ENCODE measurements around the gene GMCL1. TPM values are rescaled to one million over a fixed set of nuclear protein-coding genes. Genes with fewer than 3 reads are reported as not detected.
"Not testable (repeated sequence)": the region's sequence is repeated elsewhere in the genome, so short reads cannot be mapped to it uniquely, and the experiment has no call there.

Gene GMCL1
- total RNA-seq, 2 experiments from 2014 or later: 25.4 to 31.6 TPM

- no peak for ATAC-seq
- H3K4me1 Mint-ChIP-seq (ENCODE audit: low read depth): no peaks in the 10 kb centered on the region
- no peaks in the 10 kb centered on the region for H3K9me3 Mint-ChIP-seq (ENCODE audit: insufficient read depth)
- H3K27me3 Mint-ChIP-seq (ENCODE audit: low read depth): no peaks in the 10 kb centered on the region
- peak; percentile 12 for DNase-seq
- H3K27ac Mint-ChIP-seq: no peak overlapping the region
- POLR2A ChIA-PET: no interaction called here
- peaks cover 9% of the 10 kb centered on the region for H3K36me3 Mint-ChIP-seq (ENCODE audit: low read depth)
- H3K4me3 Mint-ChIP-seq: no peak overlapping the region
- CTCF ChIA-PET: interaction anchor here (1.0 to 18.4 kb wide), 4 partner anchors 8 to 86 kb away, joined by 3 to 434 read pairs (median 4); no protein-coding TSS in a partner anchor
These were observed 18.4 kb upstream of the GMCL1 start for GRCh38 chr2:69811018-69811417.

GRCh38 chr2:69811591-69811990 is 17.9 kb upstream of the GMCL1 start:
- DNase-seq: no peak
- H3K36me3 Mint-ChIP-seq (ENCODE audit: low read depth): peaks cover 6% of the 10 kb centered on the region
- H3K9me3 Mint-ChIP-seq (ENCODE audit: insufficient read depth): no peaks in the 10 kb centered on the region
- H3K4me3 Mint-ChIP-seq: no peak overlapping the region
- no peaks in the 10 kb centered on the region for H3K27me3 Mint-ChIP-seq (ENCODE audit: low read depth)
- no peak for ATAC-seq
- CTCF ChIA-PET: interaction anchor here (1.0 to 18.4 kb wide), 5 partner anchors 8 to 86 kb away, joined by 3 to 434 read pairs (median 4); no protein-coding TSS in a partner anchor
- H3K4me1 Mint-ChIP-seq (ENCODE audit: low read depth): peaks cover 3% of the 10 kb centered on the region
- no peak overlapping the region for H3K27ac Mint-ChIP-seq
- POLR2A ChIA-PET: interaction anchor here (0.6 kb wide), 1 partner anchor 10 kb away, joined by 3 read pairs; no protein-coding TSS in a partner anchor

GRCh38 chr2:69815717-69816116 is 13.7 kb upstream of the GMCL1 start:
- DNase-seq (no peak), ATAC-seq (no peak)
- ChIA-PET CTCF (interaction anchor here (1.0 to 18.4 kb wide), 28 partner anchors 10 to 441 kb away, joined by 3 to 434 read pairs (median 10); partner anchors contain the start of genes AAK1, ANXA4 and GMCL1), POLR2A (interaction anchor here (1.5 kb wide), 1 partner anchor 73 kb away, joined by 5 read pairs; no protein-coding TSS in a partner anchor)
- Mint-ChIP-seq H3K4me1 (ENCODE audit: low read depth) (peaks cover 11% of the 10 kb centered on the region), H3K36me3 (ENCODE audit: low read depth) (peaks cover 12% of the 10 kb centered on the region), H3K9me3 (ENCODE audit: insufficient read depth) (no peaks in the 10 kb centered on the region), H3K27ac (no peak overlapping the region), H3K4me3 (no peak overlapping the region), H3K27me3 (ENCODE audit: low read depth) (no peaks in the 10 kb centered on the region)

GRCh38 chr2:69816923-69817542 is 12.4 kb upstream of the GMCL1 start:
- H3K9me3 Mint-ChIP-seq (ENCODE audit: insufficient read depth): no peaks in the 10 kb centered on the region
- POLR2A ChIA-PET: interaction anchor here (0.6 to 1.5 kb wide), 3 partner anchors 72 to 92 kb away, joined by 4 to 5 read pairs (median 5); no protein-coding TSS in a partner anchor
- no peaks in the 10 kb centered on the region for H3K27me3 Mint-ChIP-seq (ENCODE audit: low read depth)
- peaks cover 13% of the 10 kb centered on the region for H3K36me3 Mint-ChIP-seq (ENCODE audit: low read depth)
- H3K4me1 Mint-ChIP-seq (ENCODE audit: low read depth): peaks cover 11% of the 10 kb centered on the region
- ATAC-seq: peak; percentile 75
- peak; percentile 87 for DNase-seq
- H3K4me3 Mint-ChIP-seq: no peak overlapping the region
- CTCF ChIA-PET: interaction anchor here (0.7 to 18.4 kb wide), 52 partner anchors 8 to 442 kb away, joined by 3 to 434 read pairs (median 6); partner anchors contain the start of genes AAK1, ANXA4, GMCL1 and SNRNP27
- no peak overlapping the region for H3K27ac Mint-ChIP-seq

GRCh38 chr2:69817729-69818501 is 11.5 kb upstream of the GMCL1 start:
- Mint-ChIP-seq H3K27ac (no peak overlapping the region), H3K36me3 (ENCODE audit: low read depth) (peaks cover 13% of the 10 kb centered on the region), H3K27me3 (ENCODE audit: low read depth) (no peaks in the 10 kb centered on the region), H3K4me1 (ENCODE audit: low read depth) (peaks cover 11% of the 10 kb centered on the region), H3K4me3 (no peak overlapping the region), H3K9me3 (ENCODE audit: insufficient read depth) (no peaks in the 10 kb centered on the region)
- ATAC-seq (no peak), DNase-seq (no peak)
- CTCF ChIA-PET: interaction anchor here (0.7 to 18.4 kb wide), 11 partner anchors 10 to 252 kb away, joined by 3 to 434 read pairs (median 17); partner anchors contain the start of genes AAK1, ANXA4, GMCL1 and SNRNP27
- POLR2A ChIA-PET: no interaction called here

GRCh38 chr2:69827796-69828540 is 1.5 kb upstream of the GMCL1 start:
- H3K4me1 Mint-ChIP-seq (ENCODE audit: low read depth): peaks cover 40% of the 10 kb centered on the region
- ChIA-PET CTCF (interaction anchor here (1.5 to 3.6 kb wide), 5 partner anchors 11 to 262 kb away, joined by 4 to 44 read pairs (median 6); no protein-coding TSS in a partner anchor), POLR2A (no interaction called here)
- DNase-seq (peak; percentile 50), ATAC-seq (no peak)
- H3K36me3 Mint-ChIP-seq (ENCODE audit: low read depth): peaks cover 15% of the 10 kb centered on the region
- peak overlapping the region; percentile 82 for H3K4me3 Mint-ChIP-seq
- no peaks in the 10 kb centered on the region for H3K9me3 Mint-ChIP-seq (ENCODE audit: insufficient read depth)
- H3K27ac Mint-ChIP-seq: peak overlapping the region; percentile 96
- H3K27me3 Mint-ChIP-seq (ENCODE audit: low read depth): no peaks in the 10 kb centered on the region

- CTCF ChIA-PET: interaction anchor here (0.7 to 3.6 kb wide), 4 partner anchors 12 to 263 kb away, joined by 3 to 44 read pairs (median 21); no protein-coding TSS in a partner anchor
- H3K27me3 Mint-ChIP-seq (ENCODE audit: low read depth): no peaks in the 10 kb centered on the region
- H3K36me3 Mint-ChIP-seq (ENCODE audit: low read depth): peaks cover 22% of the 10 kb centered on the region
- H3K4me3 Mint-ChIP-seq: peak overlapping the region; percentile 82
- peak overlapping the region; percentile 96 for H3K27ac Mint-ChIP-seq
- peaks cover 47% of the 10 kb centered on the region for H3K4me1 Mint-ChIP-seq (ENCODE audit: low read depth)
- POLR2A ChIA-PET: interaction anchor here (0.6 to 1.0 kb wide), 3 partner anchors 65 to 314 kb away, joined by 3 to 4 read pairs (median 3); partner anchors contain the start of gene SNRNP27
- DNase-seq: no peak
- ATAC-seq: no peak
- H3K9me3 Mint-ChIP-seq (ENCODE audit: insufficient read depth): no peaks in the 10 kb centered on the region
These were observed 563 bp upstream of the GMCL1 start for GRCh38 chr2:69828938-69829255.

GRCh38 chr2:69830045-69830905 is 815 bp downstream of the GMCL1 start:
- Mint-ChIP-seq H3K36me3 (ENCODE audit: low read depth) (peaks cover 34% of the 10 kb centered on the region), H3K4me1 (ENCODE audit: low read depth) (peaks cover 59% of the 10 kb centered on the region), H3K27ac (peak overlapping the region; percentile 96), H3K9me3 (ENCODE audit: insufficient read depth) (no peaks in the 10 kb centered on the region), H3K27me3 (ENCODE audit: low read depth) (no peaks in the 10 kb centered on the region), H3K4me3 (peak overlapping the region; percentile 82)
- ATAC-seq: peak; percentile 38
- ChIA-PET CTCF (no interaction called here), POLR2A (interaction anchor here (0.7 to 1.1 kb wide), 3 partner anchors 63 to 427 kb away, joined by 3 read pairs; partner anchors contain the start of genes PCYOX1 and SNRNP27)
- DNase-seq: peak; percentile 73

GRCh38 chr2:69830906-69831241 is 1.4 kb downstream of the GMCL1 start:
- peak overlapping the region; percentile 73 for H3K27ac Mint-ChIP-seq
- H3K9me3 Mint-ChIP-seq (ENCODE audit: insufficient read depth); ATAC-seq; H3K27me3 Mint-ChIP-seq (ENCODE audit: low read depth); DNase-seq: not testable (repeated sequence)
- ChIA-PET POLR2A (interaction anchor here (0.7 to 1.1 kb wide), 3 partner anchors 63 to 427 kb away, joined by 3 read pairs; partner anchors contain the start of genes PCYOX1 and SNRNP27), CTCF (interaction anchor here (0.8 to 1.3 kb wide), 2 partner anchors 14 to 106 kb away, joined by 3 to 5 read pairs; no protein-coding TSS in a partner anchor)
- H3K4me1 Mint-ChIP-seq (ENCODE audit: low read depth): peaks cover 65% of the 10 kb centered on the region
- H3K36me3 Mint-ChIP-seq (ENCODE audit: low read depth): peaks cover 36% of the 10 kb centered on the region
- peak overlapping the region; percentile 82 for H3K4me3 Mint-ChIP-seq

- Mint-ChIP-seq H3K4me1 (ENCODE audit: low read depth) (peaks cover 70% of the 10 kb centered on the region), H3K4me3 (peak overlapping the region; percentile 82), H3K27me3 (ENCODE audit: low read depth) (no peaks in the 10 kb centered on the region), H3K27ac (no peak overlapping the region), H3K9me3 (ENCODE audit: insufficient read depth) (no peaks in the 10 kb centered on the region), H3K36me3 (ENCODE audit: low read depth) (peaks cover 40% of the 10 kb centered on the region)
- DNase-seq (no peak), ATAC-seq (no peak)
- ChIA-PET POLR2A (interaction anchor here (1.1 kb wide), 1 partner anchor 62 kb away, joined by 3 read pairs; the partner anchor contains the start of gene SNRNP27), CTCF (interaction anchor here (0.8 to 1.3 kb wide), 2 partner anchors 15 to 107 kb away, joined by 3 to 5 read pairs; no protein-coding TSS in a partner anchor)
These were observed 2.0 kb downstream of the GMCL1 start for GRCh38 chr2:69831354-69831905.

All from activated CD8-positive, alpha-beta T cell treated with anti-CD3 and anti-CD28 coated beads, Interleukin-2, amount 10 ng/mL, durations not matched to agents 7 days and 5 days (primary cell).